Adrenal gland (tissue), 12 donors: ENCODE data around the gene MET. TPM values are rescaled to one million over a fixed set of nuclear protein-coding genes. Genes with fewer than 3 reads are reported as not detected.

Experiments used
- DNase-seq, 7 donors: peaks; one replicate each; pipeline ENCODE4 v3.0.0-alpha.2; 2019 to 2020
- H3K27ac ChIP-seq, 5 donors: fragments of 200-600 bp; sonication (generic) in 4 of 5; 1 replicate in 3 of 5; 2 replicates in 2 of 5; pipeline versions ENCODE4 v1.5.1 to v1.8.0; 2016 to 2020; ENCODE audit warnings: mild to moderate bottlenecking in 1 of 5
- H3K27me3 ChIP-seq: fragments of 200-600 bp; 2 replicates; pipeline ENCODE4 v1.8.0; 2021
- H3K36me3 ChIP-seq, 2 donors: fragments of 200-600 bp; replicated peaks in 1 of 2; 1 replicate in 1 of 2; 2 replicates in 1 of 2; pipeline versions ENCODE4 v1.5.1 to v1.8.0; 2018 to 2022
- H3K4me1 ChIP-seq, 2 donors: fragments of 200-600 bp; replicated peaks in 1 of 2; 1 replicate in 1 of 2; 2 replicates in 1 of 2; pipeline versions ENCODE4 v1.5.1 to v1.8.0; 2018 to 2021
- H3K4me3 ChIP-seq, 4 donors: fragments of 200-600 bp; sonication (generic) in 3 of 4; one replicate each; pipeline ENCODE4 v1.5.1; 2016 to 2018
- H3K9me3 ChIP-seq, 3 donors: fragments of 200-600 bp; sonication (generic) in 1 of 3; replicated peaks in 1 of 3; 1 replicate in 2 of 3; 2 replicates in 1 of 3; pipeline versions ENCODE4 v1.5.1 to v1.8.0; 2016 to 2021
- CTCF ChIP-seq, 6 experiments: fragments of 450-650 bp in 4 of 6; fragments of 200-600 bp in 2 of 6; sonication (generic) in 1 of 6; IDR thresholded peaks; 1 replicate in 5 of 6; 2 replicates in 1 of 6; pipeline versions ENCODE4 v1.5.1 to v1.8.0; 2016 to 2021; ENCODE audit warnings: antibody characterized with exemption in 6 of 6, mild to moderate bottlenecking in 2 of 6, moderate library complexity in 1 of 6
- POLR2A ChIP-seq, 2 donors: fragments of 450-650 bp; IDR thresholded peaks; one replicate each; pipeline ENCODE4 v1.6.1; 2017; ENCODE audit warnings: antibody characterized with exemption in 2 of 2, mild to moderate bottlenecking in 2 of 2, moderate library complexity in 1 of 2
- WGBS, 4 donors: extraction: QIAGEN DNeasy Blood & Tissue Kit in 2 of 4; methylation state at CpG; one replicate each; pipeline versions ENCODE4 v1.1.5 to v1.1.7; 2013 to 2017; 5-methylcytosine and 5-hydroxymethylcytosine counted together
- intact Hi-C, 2 donors: fragments of 100-400 bp; cut with DNase I; formaldehyde crosslinking; loops; one replicate each; pipeline versions ENCODE4 v1.14.1 to v1.15.0; 2022 to 2023
- polyA plus RNA-seq, 3 donors: library from polyadenylated mRNA; stranded (reverse); fragments of 200-250 nt in 2 of 3; fragments of 350-450 nt in 1 of 3; fragmentation: Illumina TruSeq in 1 of 3; extraction: RNeasy Lipid Tissue Mini Kit (QIAGEN cat#74804) in 1 of 3; gene quantifications; one replicate each; pipeline ENCODE4 v1.2.3, GENCODE V29; 2013 to 2014
- total RNA-seq, 9 donors: library from RNA; depleted of rRNA in 4 of 9; stranded (reverse); fragments of >200 nt in 4 of 9; fragments of 120-200 nt in 1 of 9; fragmentation: NEBNext Ultra II Directional in 1 of 9; extraction: Animal tissue kit (Norgen Biotek cat#: 25700) in 1 of 9; gene quantifications; one replicate each; pipeline versions ENCODE4 v1.1.0 to v1.2.4, GENCODE V29; 2013 to 2023
- donor health status: healthy with polysubstance abuse.
- donor health status: Bipolar disorder and iron deficiency.
- donor health status: DM: yes; HTN: yes; CAD: no.
- donor health status: DM: no; HTN: no; CAD: no.
- donor health status: DM: no; HTN: no; CAD: no.
- donor health status: DM: yes; HTN: yes; CAD: no.

The MET gene
- total and polyA plus RNA-seq, 12 donors, result 0.55 to 2.3 (median 0.79) TPM

- TF ChIP-seq POLR2A (IDR thresholded peaks at IDR 0.05), result no peak
- TF ChIP-seq CTCF (IDR thresholded peaks at IDR 0.05), result no peak
- Histone ChIP-seq H3K4me3 (no peak overlapping the region), H3K27ac (no peak overlapping the region), H3K36me3 (no peaks in the 10 kb centered on the region), H3K27me3 (no peaks in the 10 kb centered on the region), H3K9me3 (no peaks in the 10 kb centered on the region), H3K4me1 (no peaks in the 10 kb centered on the region)
- no peak for DNase-seq
- intact Hi-C loops, result loop anchor here (5.0 to 10.0 kb wide), 3 partner anchors 209 to 631 kb away; no protein-coding TSS in a partner anchor
- WGBS, 4 donors, result 76 to 87% (median 81%) methylated on average over 7 of the region's 7 CpGs
Observed at GRCh38 chr7:116806046-116806944, 134.3 kb downstream of the MET start.

GRCh38 chr7:116807011-116807560 is 135.1 kb downstream of the MET start:
- Histone ChIP-seq H3K4me3 (no peak overlapping the region), H3K27me3 (no peaks in the 10 kb centered on the region), H3K9me3 (no peaks in the 10 kb centered on the region), H3K36me3 (no peaks in the 10 kb centered on the region), H3K4me1 (no peaks in the 10 kb centered on the region), H3K27ac (no peak overlapping the region)
- intact Hi-C loops, result loop anchor here (5.0 to 10.0 kb wide), 3 partner anchors 210 to 632 kb away; no protein-coding TSS in a partner anchor
- 74 to 82% (median 81%) methylated on average over 3 of the region's 3 CpGs for WGBS, 4 donors
- DNase-seq, result no peak
- TF ChIP-seq CTCF (IDR thresholded peaks at IDR 0.05), result no peak
- TF ChIP-seq POLR2A (IDR thresholded peaks at IDR 0.05), result no peak

GRCh38 chr7:116809636-116810266 is 137.8 kb downstream of the MET start:
- H3K4me3 ChIP-seq, result no peak overlapping the region
- no peaks in the 10 kb centered on the region for H3K36me3 ChIP-seq
- WGBS, 4 donors, result 49 to 72% (median 57%) methylated on average over 1 of the region's 1 CpG
- H3K27ac ChIP-seq, result no peak overlapping the region
- intact Hi-C loops, result loop anchor here (5.0 to 10.0 kb wide), 5 partner anchors 212 to 635 kb away; no protein-coding TSS in a partner anchor
- no peaks in the 10 kb centered on the region for H3K4me1 ChIP-seq
- DNase-seq, result peak in 4 of 7 donors; percentile 16 to 30 (median 20)
- no peaks in the 10 kb centered on the region for H3K27me3 ChIP-seq
- TF ChIP-seq CTCF (IDR thresholded peaks at IDR 0.05), result peak; percentile 33 to 72 (median 64)
- TF ChIP-seq POLR2A (IDR thresholded peaks at IDR 0.05), result no peak
- no peaks in the 10 kb centered on the region for H3K9me3 ChIP-seq
